Endothelial cell of umbilical vein (primary cell): ENCODE measurements around the gene ZNF524. TPM values are rescaled to one million over a fixed set of nuclear protein-coding genes. Genes with fewer than 3 reads are reported as not detected.
A peak's percentile ranks its signal among the peaks of the same experiment; 100 is the strongest.

Experiments used
- BruUV-seq: library from RNA; stranded (reverse); fragments of 400-500 nt; replicated peaks from 2 replicates; lab custom pipeline; 2021; lab: Mats Ljungman, UMichigan
- CTCF ChIA-PET: fragments of 300-600, 350-600 bp; sonication (Branson Sonifier 250); formaldehyde crosslinking; loops from one replicate; lab custom pipeline; 2021; ENCODE audit warnings: antibody characterized with exemption, inconsistent platforms; lab: Charles Lee
- POLR2A ChIA-PET: fragments of 300-600, 350-600 bp; sonication (Branson Sonifier 250); formaldehyde crosslinking; loops from one replicate; lab custom pipeline; 2021; ENCODE audit warnings: antibody characterized with exemption, inconsistent platforms; lab: Charles Lee
- DNase-seq: peaks from one replicate; pipeline ENCODE4 v3.0.0-alpha.2; 2011; ENCODE audit warnings: low read depth, low spot score
- FAIRE-seq: peaks from 2 replicates; lab custom pipeline; 2011; peaks lifted over from hg19 to GRCh38; lab: Jason Lieb, UNC
- H2AFZ ChIP-seq: 2 replicates; pipeline ENCODE4 v1.6.0; 2012; ENCODE audit warnings: low read depth, low read length, control low read depth, inconsistent platforms
- H3K27ac ChIP-seq: 2 replicates; pipeline ENCODE4 v1.5.1; 2011; ENCODE audit warnings: low read depth, mild to moderate bottlenecking, control low read depth, low read length, moderate library complexity; ENCODE audit not compliant: insufficient read depth
- H3K27me3 ChIP-seq, 2 experiments: 2 replicates each; pipeline versions ENCODE4 v1.6.0 to v1.6.1; 2011; ENCODE audit warnings: low read length in 2 of 2, mixed read lengths in 1 of 2; ENCODE audit not compliant: control insufficient read depth in 2 of 2, insufficient read depth in 2 of 2
- H3K36me3 ChIP-seq, 2 experiments: 2 replicates in 1 of 2; 3 replicates in 1 of 2; pipeline ENCODE4 v1.5.1; 2011; ENCODE audit warnings: low read length in 2 of 2, mild to moderate bottlenecking in 1 of 2, moderate library complexity in 1 of 2; ENCODE audit not compliant: control insufficient read depth in 2 of 2, insufficient read depth in 2 of 2; ENCODE audit errors: extremely low read depth in 1 of 2
- H3K4me1 ChIP-seq: 3 replicates; pipeline ENCODE4 v1.5.1; 2011; ENCODE audit warnings: mild to moderate bottlenecking, low read length; ENCODE audit not compliant: control insufficient read depth, insufficient read depth; ENCODE audit errors: extremely low read depth
- H3K4me2 ChIP-seq: 2 replicates; pipeline ENCODE4 v1.6.1; 2011; ENCODE audit warnings: low read length, control low read depth, mixed read lengths; ENCODE audit not compliant: insufficient read depth
- H3K4me3 ChIP-seq, 3 experiments: fragments of 200-600 bp in 1 of 3; sonication (generic), shearing (Covaris generic) in 1 of 3; replicated peaks in 1 of 3; 2 replicates each; pipeline ENCODE4 v1.5.1; 2011 to 2016; ENCODE audit warnings: control low read depth in 3 of 3, low read length in 3 of 3, mild to moderate bottlenecking in 2 of 3, inconsistent platforms in 1 of 3, low read depth in 1 of 3, moderate library complexity in 1 of 3; ENCODE audit not compliant: insufficient read depth in 1 of 3
- H3K79me2 ChIP-seq: 2 replicates; pipeline ENCODE4 v1.6.0; 2012; ENCODE audit warnings: low read length, inconsistent platforms; ENCODE audit not compliant: control insufficient read depth, insufficient read depth
- H3K9ac ChIP-seq: replicated peaks from 2 replicates; pipeline ENCODE3; 2011; ENCODE audit warnings: low read length, control low read depth; ENCODE audit not compliant: insufficient read depth; ENCODE audit errors: extremely low read depth
- H3K9me1 ChIP-seq: replicated peaks from 3 replicates; pipeline ENCODE4 v1.6.0; 2011; ENCODE audit warnings: mild to moderate bottlenecking, low read length; ENCODE audit not compliant: control insufficient read depth, insufficient read depth; ENCODE audit errors: extremely low read depth
- H3K9me3 ChIP-seq: replicated peaks from 2 replicates; pipeline ENCODE4 v1.5.1; 2012; ENCODE audit warnings: low read length, inconsistent platforms; ENCODE audit not compliant: control insufficient read depth, insufficient read depth
- H4K20me1 ChIP-seq: replicated peaks from 2 replicates; pipeline ENCODE3; 2011; ENCODE audit warnings: mild to moderate bottlenecking, low read length; ENCODE audit not compliant: control insufficient read depth, insufficient read depth; ENCODE audit errors: extremely low read depth
- GATA2 ChIP-seq: IDR thresholded peaks from 2 replicates; pipeline ENCODE4 v1.7.0; 2011; ENCODE audit warnings: low read depth, mild to moderate bottlenecking, moderate library complexity, mixed read lengths, low read length; ENCODE audit not compliant: insufficient read length, insufficient read depth
- JUN ChIP-seq: IDR thresholded peaks from 2 replicates; pipeline ENCODE4 v1.6.1; 2011; ENCODE audit warnings: borderline replicate concordance, low read depth; ENCODE audit not compliant: insufficient read length, insufficient read depth
- POLR2AphosphoS5 ChIP-seq: IDR thresholded peaks from 2 replicates; pipeline ENCODE4 v1.6.1; 2012; ENCODE audit warnings: low read depth, mild to moderate bottlenecking, control low read depth, low read length, moderate library complexity; ENCODE audit not compliant: insufficient read depth
- dilution Hi-C: fragments of 300-500 bp; cut with MboI; formaldehyde crosslinking; loops from one replicate; pipeline ENCODE4 v1.15.0; 2019; ENCODE audit warnings: low sequenced_read_pairs; ENCODE audit not compliant: extremely low pct_ligation_motif_present
- intact Hi-C: fragments of 100-400 bp; cut with micrococcal nuclease; formaldehyde crosslinking; loops from one replicate; pipeline ENCODE4 v1.10.0; 2022
- polyA plus RNA-seq, 4 experiments: library from polyadenylated mRNA; depleted of rRNA in 3 of 4; stranded (reverse) in 3 of 4; unstranded in 1 of 4; fragments of >200 nt; gene quantifications; 2 replicates each; pipeline versions ENCODE4 v1.2.1 to v1.2.3, GENCODE V29; 2011 to 2012; ENCODE audit warnings: missing spikeins in 1 of 4
- total RNA-seq: library from RNA; stranded (reverse); gene quantifications from 2 replicates; pipeline ENCODE4 v1.2.3, GENCODE V29; 2021

Gene ZNF524
- total and polyA plus RNA-seq, 2 donors (not counting 3 experiments of a cell fraction or from before 2014, with no cell fraction given) = 15.2 to 15.4 TPM

- dilution Hi-C loops (no loop called here), intact Hi-C loops (loop anchor here (2.0 kb wide), 2 partner anchors 17 to 81 kb away; partner anchors contain the start of gene ZNF579)
- H2AFZ ChIP-seq = no peak overlapping the region
- TF ChIP-seq POLR2AphosphoS5 (no peak), GATA2 (no peak)
- ChIA-PET CTCF (interaction anchor here (1.3 kb wide), 1 partner anchor 42 kb away, joined by 4 read pairs; no protein-coding TSS in a partner anchor), POLR2A (interaction anchor here (0.6 to 1.8 kb wide), 2 partner anchors 26 to 341 kb away, joined by 7 to 8 read pairs; partner anchors contain the start of gene ZNF784)
- no peak overlapping the region for H3K4me2 ChIP-seq
- H3K4me1 ChIP-seq = peaks cover 8% of the 10 kb centered on the region
- no peak overlapping the region for H3K9ac ChIP-seq
- peaks cover 2% of the 10 kb centered on the region for H3K79me2 ChIP-seq
- FAIRE-seq (no peak), DNase-seq (no peak)
- H3K27ac ChIP-seq = no peak overlapping the region
- H4K20me1 ChIP-seq = no peaks in the 10 kb centered on the region
- H3K4me3 ChIP-seq = no peak overlapping the region
- H3K9me3 ChIP-seq = no peaks in the 10 kb centered on the region
- H3K27me3 ChIP-seq = no peaks in the 10 kb centered on the region
- BruUV-seq = no TSS peak
- no peaks in the 10 kb centered on the region for H3K9me1 ChIP-seq
- peaks cover 3 to 14% of the 10 kb centered on the region in 2 experiments for H3K36me3 ChIP-seq
Observed at GRCh38 chr19:55598034-55598433, 2.1 kb upstream of the ZNF524 start.

GRCh38 chr19:55598719-55599467, 1.2 kb upstream of the ZNF524 start:
- intact Hi-C loops = loop anchor here (1.0 to 2.0 kb wide), 7 partner anchors 12 to 482 kb away; partner anchors contain the start of genes KMT5C, PPP1R12C, ZNF579 and ZNF784
- POLR2A ChIA-PET = interaction anchor here (0.6 to 2.2 kb wide), 10 partner anchors 10 to 191 kb away, joined by 3 to 8 read pairs (median 5); partner anchors contain the start of genes UBE2S and ZNF784
- Histone ChIP-seq H3K4me2 (no peak overlapping the region), H3K9me3 (no peaks in the 10 kb centered on the region), H3K9me1 (no peaks in the 10 kb centered on the region), H3K36me3 (peaks cover 3 to 14% of the 10 kb centered on the region in 2 experiments), H4K20me1 (no peaks in the 10 kb centered on the region), H3K4me1 (peaks cover 8% of the 10 kb centered on the region), H3K9ac (peak overlapping the region; percentile 97), H2AFZ (no peak overlapping the region), H3K27ac (peak overlapping the region; percentile 98), H3K27me3 (no peaks in the 10 kb centered on the region), H3K4me3 (peak overlapping the region; percentile 78 to 92 (median 89)), H3K79me2 (peaks cover 2% of the 10 kb centered on the region)
- TF ChIP-seq POLR2AphosphoS5 (peak; percentile 73), JUN (no peak)
- CTCF ChIA-PET = interaction anchor here (1.0 to 1.8 kb wide), 11 partner anchors 11 to 131 kb away, joined by 3 to 8 read pairs (median 4); partner anchors contain the start of gene U2AF2
- dilution Hi-C loops = no loop called here
- no TSS peak for BruUV-seq
- FAIRE-seq (peak; percentile 94), DNase-seq (peak; percentile 96)
